Common myeloid progenitor, CD34-positive (primary cell): ENCODE data around the gene LAMA4.

ENCODE experiments used
- CTCF ChIA-PET: fragments of 350-600 bp; sonication (Branson Sonifier 250); formaldehyde crosslinking; loops from one replicate; lab custom pipeline; 2021; ENCODE audit warnings: antibody characterized with exemption; lab: Charles Lee
- POLR2A ChIA-PET: fragments of 350-600 bp; sonication (Branson Sonifier 250); formaldehyde crosslinking; loops from one replicate; lab custom pipeline; 2021; ENCODE audit warnings: antibody characterized with exemption; lab: Charles Lee
- DNase-seq, 3 donors: peaks; one replicate each; pipeline versions ENCODE4 v3.0.0 to v3.0.0-alpha.2; 2013
- H3K27ac ChIP-seq, 2 experiments: 1 replicate in 1 of 2; 2 replicates in 1 of 2; pipeline ENCODE4 v1.7.0; 2013; ENCODE audit warnings: inconsistent platforms in 2 of 2, low read length in 2 of 2, mild to moderate bottlenecking in 2 of 2, low read depth in 1 of 2, moderate library complexity in 1 of 2; ENCODE audit not compliant: severe bottlenecking in 2 of 2, insufficient read depth in 1 of 2, poor library complexity in 1 of 2
- H3K27me3 ChIP-seq, 5 experiments: replicated peaks in 2 of 5; 1 replicate in 3 of 5; 2 replicates in 2 of 5; pipeline versions ENCODE4 v1.6.1 to v1.7.0; 2013; ENCODE audit warnings: low read length in 4 of 5, mild to moderate bottlenecking in 2 of 5, moderate library complexity in 2 of 5, inconsistent platforms in 1 of 5; ENCODE audit not compliant: insufficient read depth in 5 of 5, control insufficient read depth in 4 of 5
- H3K36me3 ChIP-seq, 4 experiments: 1 replicate in 2 of 4; 2 replicates in 2 of 4; pipeline versions ENCODE4 v1.6.1 to v1.7.0; 2013; ENCODE audit warnings: low read length in 3 of 4, control low read depth in 1 of 4, mild to moderate bottlenecking in 1 of 4; ENCODE audit not compliant: control insufficient read depth in 4 of 4, insufficient read depth in 4 of 4
- H3K4me1 ChIP-seq, 4 experiments: 1 replicate in 3 of 4; 2 replicates in 1 of 4; pipeline versions ENCODE4 v1.6.1 to v1.7.1; 2013; ENCODE audit warnings: low read length in 3 of 4, mild to moderate bottlenecking in 3 of 4, control low read depth in 1 of 4, inconsistent platforms in 1 of 4, moderate library complexity in 1 of 4; ENCODE audit not compliant: control insufficient read depth in 4 of 4, insufficient read depth in 4 of 4; ENCODE audit errors: control extremely low read depth in 1 of 4
- H3K4me3 ChIP-seq, 7 experiments: 1 replicate in 4 of 7; 2 replicates in 3 of 7; pipeline versions ENCODE4 v1.5.1 to v1.7.0; 2013; ENCODE audit warnings: mild to moderate bottlenecking in 7 of 7, low read length in 6 of 7, moderate library complexity in 6 of 7, inconsistent platforms in 2 of 7, low read depth in 2 of 7, control low read depth in 1 of 7; ENCODE audit not compliant: insufficient read depth in 4 of 7, control insufficient read depth in 1 of 7; ENCODE audit errors: extremely low read depth in 1 of 7
- H3K9me3 ChIP-seq, 5 experiments: 1 replicate in 4 of 5; 2 replicates in 1 of 5; pipeline versions ENCODE4 v1.6.1 to v1.7.1; 2013; ENCODE audit warnings: low read length in 4 of 5, mild to moderate bottlenecking in 2 of 5, inconsistent platforms in 1 of 5, low read depth in 1 of 5, moderate library complexity in 1 of 5; ENCODE audit not compliant: control insufficient read depth in 4 of 5, insufficient read depth in 2 of 5; ENCODE audit errors: control extremely low read depth in 1 of 5
- WGBS: methylation state at CpG from one replicate; pipeline ENCODE4 v1.1.5; 2013; ENCODE audit not compliant: insufficient coverage; 5-methylcytosine and 5-hydroxymethylcytosine counted together

Gene LAMA4

GRCh38 chr6:112231594-112232060 is 22.7 kb downstream of the LAMA4 start:
- peaks cover 0 to 7% (median 2%) of the 10 kb centered on the region in 4 experiments for H3K4me1 ChIP-seq

GRCh38 chr6:112231164-112231563 is 23.2 kb downstream of the LAMA4 start:
- WGBS = no CpG with 5 or more reads among the region's 1 CpG
- ChIA-PET POLR2A (no interaction called here), CTCF (interaction anchor here (1.0 to 1.4 kb wide), 2 partner anchors 9 to 13 kb away, joined by 3 to 4 read pairs; no protein-coding TSS in a partner anchor)
- peaks cover 0 to 7% (median 2%) of the 10 kb centered on the region in 4 experiments for H3K4me1 ChIP-seq
- no peaks in the 10 kb centered on the region for H3K36me3 ChIP-seq
- H3K4me3 ChIP-seq = no peak overlapping the region
- DNase-seq = no peak
- no peaks in the 10 kb centered on the region for H3K27me3 ChIP-seq
- H3K9me3 ChIP-seq = no peaks in the 10 kb centered on the region
- H3K27ac ChIP-seq = no peak overlapping the region

More at GRCh38 chr6:112231594-112232060, 22.7 kb downstream of the LAMA4 start:
- Histone ChIP-seq H3K36me3 (no peaks in the 10 kb centered on the region), H3K4me3 (no peak overlapping the region), H3K27me3 (no peaks in the 10 kb centered on the region), H3K9me3 (no peaks in the 10 kb centered on the region), H3K27ac (no peak overlapping the region)
- no CpG with 5 or more reads among the region's 2 CpGs for WGBS
- ChIA-PET CTCF (interaction anchor here (1.4 kb wide), 1 partner anchor 10 kb away, joined by 4 read pairs; no protein-coding TSS in a partner anchor), POLR2A (no interaction called here)
- DNase-seq = peak in 2 of 3 donors; percentile 18 to 54

GRCh38 chr6:112228480-112229332 is 25.7 kb downstream of the LAMA4 start:
- ChIA-PET CTCF (interaction anchor here (0.8 to 1.6 kb wide), 5 partner anchors 35 to 141 kb away, joined by 3 read pairs; partner anchors contain the start of genes FAM229B and TUBE1), POLR2A (no interaction called here)
- no peaks in the 10 kb centered on the region for H3K4me1 ChIP-seq
- no peaks in the 10 kb centered on the region for H3K27me3 ChIP-seq
- no peak for DNase-seq
- H3K27ac ChIP-seq = no peak overlapping the region
- WGBS = 100% methylated on average over 7 of the region's 7 CpGs
- no peak overlapping the region for H3K4me3 ChIP-seq
- no peaks in the 10 kb centered on the region for H3K36me3 ChIP-seq
- H3K9me3 ChIP-seq = no peaks in the 10 kb centered on the region

GRCh38 chr6:112227992-112228391 is 26.4 kb downstream of the LAMA4 start:
- H3K27ac ChIP-seq = no peak overlapping the region
- POLR2A ChIA-PET = no interaction called here
- CTCF ChIA-PET = interaction anchor here (0.9 to 1.6 kb wide), 4 partner anchors 35 to 141 kb away, joined by 3 read pairs; partner anchors contain the start of genes FAM229B and TUBE1
- no peak for DNase-seq
- no peaks in the 10 kb centered on the region for H3K4me1 ChIP-seq
- peaks cover 0 to 2% (median 0%) of the 10 kb centered on the region in 5 experiments for H3K27me3 ChIP-seq
- no CpG with 5 or more reads among the region's 1 CpG for WGBS
- H3K36me3 ChIP-seq = no peaks in the 10 kb centered on the region
- no peak overlapping the region for H3K4me3 ChIP-seq
- H3K9me3 ChIP-seq = no peaks in the 10 kb centered on the region

- Histone ChIP-seq H3K27me3 (peaks cover 0 to 2% (median 0%) of the 10 kb centered on the region in 5 experiments), H3K9me3 (no peaks in the 10 kb centered on the region), H3K4me1 (no peaks in the 10 kb centered on the region), H3K27ac (no peak overlapping the region), H3K36me3 (no peaks in the 10 kb centered on the region), H3K4me3 (no peak overlapping the region)
- CTCF ChIA-PET = interaction anchor here (1.0 to 1.1 kb wide), 2 partner anchors 36 to 140 kb away, joined by 3 read pairs; partner anchors contain the start of genes FAM229B and TUBE1
- no peak for DNase-seq
- WGBS = 80% methylated on average over 1 of the region's 2 CpGs
- POLR2A ChIA-PET = no interaction called here
These were observed 27.0 kb downstream of the LAMA4 start for GRCh38 chr6:112227411-112227810.

- H3K36me3 ChIP-seq = no peaks in the 10 kb centered on the region
- no CpG with 5 or more reads among the region's 1 CpG for WGBS
- CTCF ChIA-PET = no interaction called here
- peaks cover 0 to 2% (median 0%) of the 10 kb centered on the region in 5 experiments for H3K27me3 ChIP-seq
- H3K4me1 ChIP-seq = no peaks in the 10 kb centered on the region
- no peak overlapping the region for H3K27ac ChIP-seq
- POLR2A ChIA-PET = no interaction called here
- no peak overlapping the region for H3K4me3 ChIP-seq
- DNase-seq = no peak
- H3K9me3 ChIP-seq = no peaks in the 10 kb centered on the region
These were observed 28.7 kb downstream of the LAMA4 start for GRCh38 chr6:112225691-112226090.

GRCh38 chr6:112224088-112224487 is 30.3 kb downstream of the LAMA4 start:
- Histone ChIP-seq H3K4me1 (no peaks in the 10 kb centered on the region), H3K4me3 (no peak overlapping the region)
- POLR2A ChIA-PET = no interaction called here

More at GRCh38 chr6:112224088-112224487, 30.3 kb downstream of the LAMA4 start:
- WGBS = 100% methylated on average over 2 of the region's 2 CpGs
- H3K36me3 ChIP-seq = no peaks in the 10 kb centered on the region
- H3K27me3 ChIP-seq = peaks cover 0 to 2% (median 0%) of the 10 kb centered on the region in 5 experiments
- no peaks in the 10 kb centered on the region for H3K9me3 ChIP-seq
- no peak overlapping the region for H3K27ac ChIP-seq
- CTCF ChIA-PET = interaction anchor here (0.7 kb wide), 1 partner anchor 65 kb away, joined by 3 read pairs; no protein-coding TSS in a partner anchor
- DNase-seq = no peak
